ENCODE results near the gene EIF4B.

The EIF4B gene

DNA sequence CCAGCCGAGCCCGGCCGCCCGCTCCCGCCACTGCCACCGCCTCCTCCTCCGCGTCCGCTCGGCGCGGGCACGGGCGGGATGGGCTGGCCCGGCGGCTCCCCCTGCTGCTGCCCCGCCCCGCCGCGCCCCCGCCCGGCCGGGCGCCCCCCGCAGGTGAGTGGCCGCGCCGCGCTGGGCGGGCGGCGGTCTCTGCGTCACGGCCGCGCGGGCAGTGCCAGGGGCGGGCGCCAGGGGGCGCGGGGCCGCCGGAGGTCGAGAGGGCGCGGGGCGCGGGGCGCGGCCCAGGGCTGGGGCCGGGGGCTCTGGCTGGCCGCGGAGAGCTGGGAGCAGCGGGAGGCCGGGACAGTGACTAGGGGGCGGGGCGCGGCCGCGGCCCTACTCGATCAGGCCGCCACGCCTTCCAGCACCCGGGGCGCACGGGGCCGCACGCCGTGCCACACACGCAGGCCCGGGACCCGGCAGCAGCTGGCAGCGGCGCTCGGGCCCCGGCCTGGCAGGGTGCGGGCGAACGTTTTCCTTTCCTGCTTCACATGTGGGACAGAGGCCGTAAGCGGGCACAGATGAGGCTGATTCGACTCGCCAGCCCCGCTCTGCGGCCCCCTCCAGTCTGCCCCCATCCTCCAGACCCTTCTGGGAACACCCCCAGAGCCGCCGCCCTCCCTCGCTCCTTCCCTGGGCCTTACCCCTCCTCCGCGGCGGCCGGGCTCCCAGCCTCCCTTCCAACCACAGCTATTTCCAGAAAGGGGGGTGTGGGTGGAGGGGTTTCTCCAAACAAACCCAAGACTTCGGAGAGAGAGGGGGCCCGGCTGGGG lies 41.2 kb downstream of the EIF4B start:
- no peak for FAIRE-seq

- FAIRE-seq = no peak
These were observed 42.0 kb downstream of the EIF4B start for GRCh38 chr12:53048033-53048779.

DNA sequence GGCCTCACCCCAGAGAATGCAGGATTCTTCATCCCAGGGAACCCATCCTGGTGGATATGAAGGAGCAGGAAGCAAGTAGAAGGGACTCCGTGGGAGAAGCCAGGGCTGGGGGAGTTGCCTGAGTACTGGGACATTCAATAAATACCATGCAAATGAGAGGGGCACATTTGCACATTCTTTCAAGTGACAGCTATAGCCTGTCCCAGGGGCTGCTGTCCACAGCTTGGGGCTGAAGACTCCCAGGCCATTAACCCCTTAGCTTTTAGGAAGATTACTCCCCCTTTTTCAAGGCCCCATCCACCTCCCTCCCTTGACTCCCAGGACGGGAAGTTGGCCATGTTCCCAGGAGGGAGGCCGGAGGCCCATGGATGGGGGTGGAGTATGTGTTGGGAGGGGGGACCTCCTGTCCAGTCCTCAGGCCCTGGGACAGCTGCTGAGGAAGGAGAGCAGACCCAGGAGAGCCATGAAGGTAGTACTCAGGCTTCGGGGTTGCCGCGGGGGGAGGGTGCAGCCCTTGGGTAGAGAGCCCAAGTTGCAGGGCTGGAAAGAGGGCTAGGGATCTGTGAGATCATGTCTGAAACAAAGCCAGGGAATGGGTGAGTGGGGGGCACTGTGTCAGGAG lies 42.6 kb downstream of the EIF4B start:
- no peak for FAIRE-seq

GRCh38 chr12:53049571-53050318 lies 43.5 kb downstream of the EIF4B start, which contains the start of gene TNS2:
TNS2 (plus strand) TSS chr12:53050065; CDS start chr12:53050186, 121 bp downstream.
- no peak for FAIRE-seq

- FAIRE-seq = no peak
These were observed 44.3 kb downstream of the EIF4B start for GRCh38 chr12:53050426-53051057.

DNA sequence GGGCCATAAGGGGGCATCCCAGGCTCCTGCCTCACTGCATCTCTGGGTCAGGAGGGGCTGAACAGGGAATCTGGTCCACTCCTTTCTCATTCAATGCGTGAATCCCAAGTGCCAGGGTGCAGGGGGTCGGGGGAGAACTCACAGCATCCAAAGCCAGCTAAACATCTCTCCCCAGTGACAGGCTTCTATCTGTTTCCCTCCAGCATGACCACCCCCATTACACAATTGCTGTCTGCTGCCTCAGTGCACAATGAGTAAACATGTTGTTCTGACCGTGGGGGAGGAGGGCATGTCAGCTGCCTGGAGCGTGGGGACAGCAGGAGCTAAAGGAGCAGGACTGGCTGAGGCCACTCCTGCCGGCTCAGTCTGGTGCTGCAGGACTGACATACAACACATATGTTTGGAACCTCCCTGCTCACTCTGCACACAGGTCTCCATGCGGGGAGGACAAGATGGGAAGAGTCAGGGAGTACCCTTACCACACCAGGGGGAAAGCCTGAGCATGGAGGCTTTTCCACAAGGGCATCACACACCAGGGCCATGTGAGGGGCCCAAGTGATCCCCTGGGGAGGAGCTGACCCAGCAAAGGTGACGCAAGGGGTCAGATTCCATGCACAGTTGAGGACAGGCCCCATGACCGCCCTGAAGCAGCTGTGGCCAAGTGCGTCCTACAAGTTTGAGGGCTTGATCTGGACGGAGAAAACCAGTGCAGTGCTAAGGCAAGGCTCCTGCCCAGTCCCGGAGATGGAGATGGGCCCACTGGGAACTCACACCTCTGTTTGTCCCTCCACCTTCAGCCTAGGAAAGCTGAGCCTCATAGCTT lies 45.0 kb downstream of the EIF4B start:
- no peak for FAIRE-seq

GRCh38 chr12:53051881-53052412 lies 45.7 kb downstream of the EIF4B start:
- no peak for FAIRE-seq

DNA sequence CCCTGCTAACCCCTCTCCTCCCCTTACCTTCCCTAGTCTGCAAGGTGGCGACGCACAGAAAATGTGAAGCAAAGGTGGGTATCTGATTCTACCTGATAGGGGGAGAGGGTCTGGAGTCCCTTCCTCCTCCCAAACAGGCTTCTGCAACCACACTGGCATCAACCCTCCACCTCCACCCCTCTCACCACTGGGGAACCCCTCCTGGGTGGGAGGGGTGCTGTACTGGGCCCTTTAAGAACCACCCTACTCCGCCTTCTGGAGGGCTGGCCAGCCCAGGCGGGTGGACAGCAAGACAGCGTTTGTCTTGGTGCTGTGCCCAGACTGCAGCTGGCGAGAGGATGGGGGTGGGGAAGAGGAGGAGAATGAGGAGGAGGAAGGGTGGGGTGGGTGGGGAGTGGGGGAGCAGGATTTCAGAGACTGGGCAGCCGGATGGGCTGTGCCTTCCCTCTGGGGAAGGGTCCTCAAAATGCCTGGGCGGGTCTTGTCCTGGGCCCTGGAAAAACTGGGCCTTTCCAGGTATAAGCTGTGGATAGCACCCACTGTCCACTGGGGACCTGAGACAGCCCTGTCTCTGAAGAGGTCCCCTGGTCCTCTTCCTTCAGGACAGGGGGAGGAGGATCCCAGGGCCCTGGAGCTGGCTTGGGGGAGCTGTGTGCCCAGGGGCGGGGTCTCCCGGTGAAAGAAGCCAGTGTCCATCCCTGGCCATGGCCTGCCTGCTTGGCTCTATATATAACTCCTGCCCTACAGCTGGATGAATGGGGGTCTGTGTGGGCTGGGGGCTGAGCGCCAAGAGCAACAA lies 46.4 kb downstream of the EIF4B start:
- no peak for FAIRE-seq

DNA sequence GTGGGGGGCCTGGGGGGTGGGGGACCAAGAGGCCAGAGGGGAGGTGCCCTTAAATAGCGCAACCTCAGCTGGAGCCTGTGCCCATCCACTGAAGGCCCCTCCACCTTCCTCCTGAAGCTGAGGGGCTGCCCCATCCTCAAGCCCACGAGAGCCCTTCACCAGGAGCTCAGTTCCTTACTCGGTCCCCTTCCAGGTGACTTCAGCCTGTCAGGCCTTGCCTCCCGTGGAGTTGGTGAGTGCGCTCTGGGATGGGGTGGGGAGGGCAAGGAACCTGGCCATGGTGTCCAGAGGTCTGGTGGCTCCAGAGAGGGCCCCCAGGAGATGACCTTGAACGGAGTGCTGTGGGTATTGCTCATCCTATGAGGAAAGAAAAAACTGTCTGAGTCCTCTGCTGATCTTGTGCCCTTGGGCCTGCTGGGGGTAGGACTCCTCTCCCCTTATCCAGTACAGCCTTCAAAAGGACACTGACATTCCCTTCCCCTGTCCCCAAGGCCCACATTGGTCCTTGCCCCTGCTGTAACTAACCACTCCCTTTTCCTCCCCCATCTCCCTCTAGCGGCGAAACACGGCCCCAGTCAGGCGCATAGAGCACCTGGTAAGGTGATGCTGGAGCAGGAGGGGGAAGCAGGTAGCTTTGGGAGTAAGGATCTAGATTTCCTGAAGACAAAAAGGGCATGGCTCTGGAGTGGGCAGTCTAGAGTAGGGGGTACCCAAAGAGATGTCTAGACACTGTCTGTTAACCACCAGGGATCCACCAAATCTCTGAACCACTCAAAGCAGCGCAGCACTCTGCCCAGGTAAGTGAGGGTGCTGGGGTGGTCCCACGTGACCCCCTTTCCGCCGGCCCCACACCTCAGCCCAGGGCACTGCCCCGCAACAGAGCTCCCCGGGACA lies 47.2 kb downstream of the EIF4B start:
- no peak for FAIRE-seq

GRCh38 chr12:53054112-53054878 lies 48.0 kb downstream of the EIF4B start:
- no peak for FAIRE-seq

- no peak for FAIRE-seq
These were observed 49.4 kb downstream of the EIF4B start for GRCh38 chr12:53055471-53056266.

GRCh38 chr12:53056296-53056695 lies 50.0 kb downstream of the EIF4B start:
- no peak for FAIRE-seq

- FAIRE-seq = no peak
These were observed 50.6 kb downstream of the EIF4B start for GRCh38 chr12:53056901-53057300.

- no peak for FAIRE-seq
These were observed 51.7 kb downstream of the EIF4B start for GRCh38 chr12:53057816-53058500.

GRCh38 chr12:53058674-53059433 lies 52.6 kb downstream of the EIF4B start:
- FAIRE-seq = no peak

- no peak for FAIRE-seq
These were observed 53.3 kb downstream of the EIF4B start for GRCh38 chr12:53059434-53060063.

Measured in TTC549 (cell line).